Activated CD8-positive, alpha-beta memory T cell treated with anti-CD3 and anti-CD28 coated beads for 24 hours (primary cell): ENCODE results near the gene PANK2.
"Not testable (repeated sequence)": the region's sequence is repeated elsewhere in the genome, so short reads cannot be mapped to it uniquely, and the experiment has no call there.

Experiments
- DNase-seq: peaks from one replicate; pipeline ENCODE4 v3.0.0-alpha.2; 2020

Gene PANK2

GRCh38 chr20:3930265-3931206, 41.3 kb downstream of the PANK2 start:
- no peak for DNase-seq

- no peak for DNase-seq
Observed at GRCh38 chr20:3931664-3932063, 42.5 kb downstream of the PANK2 start.

DNA sequence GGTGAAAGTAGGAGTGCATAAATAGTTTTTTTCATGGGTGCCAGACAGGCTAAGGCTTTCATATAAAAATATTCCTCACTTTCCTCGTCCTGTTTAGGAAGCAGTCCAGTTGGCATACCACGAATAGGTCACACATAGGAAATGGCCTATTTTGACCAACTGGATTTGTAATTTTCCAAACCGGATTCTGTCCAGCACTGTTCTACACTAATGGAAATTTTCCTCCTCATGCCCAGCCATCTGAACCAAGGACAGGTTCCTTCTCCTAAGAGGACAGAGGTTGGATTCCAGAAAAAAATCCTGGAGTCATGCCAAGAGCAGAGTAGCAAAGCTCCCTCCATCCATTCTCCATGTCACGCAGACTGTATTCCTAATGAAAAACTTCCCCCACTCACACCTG, 43.1 kb downstream of the PANK2 start:
- no peak for DNase-seq

- no peak for DNase-seq
Observed at GRCh38 chr20:3932681-3933080, 43.5 kb downstream of the PANK2 start.

GRCh38 chr20:3933218-3933617, 44.0 kb downstream of the PANK2 start:
- no peak for DNase-seq

DNA sequence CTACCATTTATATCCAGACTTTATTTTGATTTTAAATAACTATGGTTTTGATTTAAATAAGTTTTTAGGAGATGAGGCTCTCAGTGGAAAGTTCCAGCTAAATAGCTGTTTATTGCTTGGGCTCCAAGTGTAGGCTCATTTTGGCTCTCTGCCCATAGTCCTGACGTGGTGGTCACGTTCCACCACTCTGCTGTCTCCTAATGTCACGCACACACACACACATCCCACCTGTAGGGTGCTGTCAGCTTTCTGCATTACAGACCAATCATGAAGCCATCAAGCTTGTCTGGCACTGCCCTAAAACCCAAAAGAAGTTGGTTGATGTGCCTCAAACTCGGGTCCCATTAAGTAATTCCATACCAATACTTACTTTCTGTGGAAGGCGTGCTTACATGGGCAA, 45.4 kb downstream of the PANK2 start:
- DNase-seq: no peak

DNA sequence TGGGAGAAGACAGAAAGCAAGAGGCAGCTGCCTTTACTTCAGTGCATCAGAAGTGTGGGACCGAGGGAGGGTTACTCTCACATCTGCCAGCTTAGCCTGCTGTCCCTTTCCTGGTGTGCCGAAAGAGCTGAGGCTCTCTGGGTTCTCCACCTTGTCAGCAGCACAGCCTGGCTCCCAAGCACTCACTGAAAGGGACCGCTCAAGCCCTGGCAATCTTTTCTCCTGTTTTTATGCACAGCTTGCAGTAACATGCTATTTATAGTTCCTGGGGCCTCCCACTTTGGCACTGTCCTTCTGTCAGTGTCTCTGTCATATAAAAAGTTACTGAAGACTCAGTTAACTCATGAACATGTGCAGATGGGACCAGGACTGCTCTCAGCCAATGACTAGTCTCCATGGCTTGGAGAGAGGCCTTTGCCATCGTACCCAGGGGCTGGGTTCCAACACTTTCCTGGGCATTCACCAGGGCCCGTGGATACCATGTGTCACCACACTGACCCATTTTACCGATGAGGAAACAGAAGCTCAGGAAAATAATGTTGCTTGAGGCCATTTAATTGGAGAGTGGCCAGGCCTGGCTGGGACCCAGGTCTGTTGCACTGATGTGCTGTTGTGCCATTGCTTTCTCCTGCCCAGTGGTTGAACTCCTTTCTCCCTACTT, 46.2 kb downstream of the PANK2 start:
- DNase-seq: no peak

GRCh38 chr20:3935956-3936340, 46.8 kb downstream of the PANK2 start:
- DNase-seq: no peak

- no peak for DNase-seq
Observed at GRCh38 chr20:3937618-3938017, 48.4 kb downstream of the PANK2 start.

DNA sequence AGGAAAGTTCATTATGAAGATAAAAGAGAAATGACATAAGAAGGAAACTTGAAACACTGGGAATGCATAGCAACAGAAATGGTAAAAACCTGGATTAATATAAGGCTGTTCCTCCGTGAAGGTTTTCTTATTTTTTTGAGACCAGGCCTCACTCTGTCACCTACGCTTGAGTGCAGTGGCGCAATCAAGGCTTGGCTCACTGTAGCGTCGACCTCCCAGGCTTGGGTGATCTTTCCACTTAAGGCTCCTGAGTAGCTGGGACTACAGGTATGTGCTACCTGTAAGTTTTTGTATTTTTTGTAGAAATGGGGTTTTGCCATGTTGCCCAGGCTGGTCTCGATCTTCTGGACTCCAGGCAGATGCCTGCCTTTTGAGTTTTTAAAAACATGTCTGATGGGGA, 51.7 kb downstream of the PANK2 start:
- no peak for DNase-seq

GRCh38 chr20:3946666-3947065, 57.5 kb downstream of the PANK2 start:
- DNase-seq: not testable (repeated sequence)

DNA sequence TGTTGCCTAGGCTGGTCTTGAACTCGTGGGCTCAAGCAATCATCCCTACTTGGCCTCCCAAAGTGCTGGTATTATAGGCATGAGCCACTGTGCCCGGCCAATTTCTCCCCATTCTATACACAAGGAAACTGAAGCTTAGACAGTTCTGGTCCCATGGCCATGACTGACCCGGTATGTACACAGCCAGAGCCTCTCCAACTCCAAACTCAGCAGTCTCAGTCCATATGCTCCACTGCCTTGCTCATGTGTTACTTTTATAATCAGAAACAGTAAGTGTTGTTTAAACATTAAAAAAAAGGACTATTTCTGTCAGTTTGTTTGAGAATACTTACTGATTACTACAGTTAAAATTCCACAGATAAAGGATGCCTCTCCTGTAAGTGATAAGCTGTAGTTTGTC, 75.5 kb downstream of the PANK2 start:
- no peak for DNase-seq

DNA sequence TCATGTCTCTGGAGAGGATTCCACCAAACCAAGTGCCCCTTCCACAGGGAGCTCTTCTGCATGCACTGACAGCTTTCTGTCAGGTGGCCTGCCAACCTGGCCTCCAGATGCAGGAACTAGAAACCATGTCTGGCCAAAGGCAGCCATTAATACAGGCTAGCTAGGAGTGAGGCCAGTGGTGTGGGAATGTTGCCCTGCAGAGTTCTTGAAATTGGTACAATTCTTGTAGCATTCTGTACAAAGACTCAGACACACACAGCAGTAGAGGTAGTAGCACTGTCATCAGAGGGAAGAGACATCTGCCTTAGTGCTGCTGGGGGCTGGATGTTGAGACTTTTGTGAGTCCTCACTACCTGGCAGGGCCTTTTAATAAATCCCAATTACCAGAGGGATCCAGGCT, 77.4 kb downstream of the PANK2 start:
- DNase-seq: no peak

DNA sequence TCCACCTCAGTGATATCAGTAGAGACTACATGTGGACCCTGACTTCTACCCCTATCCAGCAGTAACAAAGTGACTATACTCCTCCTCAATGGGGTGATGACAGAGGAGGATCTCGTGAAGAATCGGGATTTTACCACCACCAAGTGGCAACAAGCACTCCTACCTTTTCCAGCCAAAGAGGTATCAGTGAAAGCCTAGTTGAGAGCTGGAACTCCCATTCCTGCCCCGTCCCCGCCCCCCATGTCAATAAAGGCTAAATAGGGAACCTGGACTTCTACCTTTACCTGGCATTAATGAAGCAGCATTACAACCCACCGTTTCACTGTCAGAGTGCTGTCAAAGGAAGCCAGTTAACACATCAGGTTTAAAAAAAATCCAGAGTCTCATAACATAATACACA, 80.8 kb downstream of the PANK2 start:
- DNase-seq: no peak

DNA sequence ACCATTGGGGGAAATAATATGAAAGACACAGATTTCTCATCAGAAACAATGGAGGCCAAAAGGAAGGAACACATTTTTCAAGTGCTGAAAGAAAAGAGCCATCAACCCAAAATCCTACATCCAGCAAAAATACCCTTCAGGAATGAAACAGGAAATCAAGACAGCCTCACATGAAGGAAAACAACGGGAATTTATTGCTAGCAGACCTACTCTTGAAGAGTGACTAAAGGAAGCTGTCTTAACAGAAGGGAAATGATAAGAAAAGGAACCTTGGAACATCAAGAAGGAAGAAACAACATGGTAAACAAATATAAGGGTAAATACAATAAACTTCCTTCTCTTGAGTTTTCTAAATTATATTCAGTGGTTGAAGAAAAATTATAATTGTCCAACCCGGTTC, 82.0 kb downstream of the PANK2 start:
- no peak for DNase-seq

- no peak for DNase-seq
Observed at GRCh38 chr20:3972161-3972560, 83.0 kb downstream of the PANK2 start.

DNA sequence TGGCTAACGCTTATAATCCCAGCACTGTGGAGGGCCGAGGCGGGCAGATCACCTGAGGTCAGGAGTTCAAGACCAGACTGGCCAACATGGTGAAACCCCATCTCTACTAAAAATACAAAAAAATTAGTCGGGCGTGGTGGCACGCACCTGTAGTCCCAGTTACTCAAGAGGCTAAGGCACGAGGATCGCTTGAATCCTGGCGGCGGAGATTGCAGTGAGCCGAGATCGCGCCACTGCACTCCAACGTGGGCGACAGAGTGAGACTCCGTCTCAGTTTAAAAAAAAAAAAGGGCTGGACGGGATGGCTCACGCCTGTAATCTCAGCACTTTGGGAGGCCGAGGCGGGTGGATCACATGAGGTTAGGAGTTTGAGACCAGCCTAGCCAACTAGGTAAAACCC, 83.4 kb downstream of the PANK2 start:
- not testable (repeated sequence) for DNase-seq

DNA sequence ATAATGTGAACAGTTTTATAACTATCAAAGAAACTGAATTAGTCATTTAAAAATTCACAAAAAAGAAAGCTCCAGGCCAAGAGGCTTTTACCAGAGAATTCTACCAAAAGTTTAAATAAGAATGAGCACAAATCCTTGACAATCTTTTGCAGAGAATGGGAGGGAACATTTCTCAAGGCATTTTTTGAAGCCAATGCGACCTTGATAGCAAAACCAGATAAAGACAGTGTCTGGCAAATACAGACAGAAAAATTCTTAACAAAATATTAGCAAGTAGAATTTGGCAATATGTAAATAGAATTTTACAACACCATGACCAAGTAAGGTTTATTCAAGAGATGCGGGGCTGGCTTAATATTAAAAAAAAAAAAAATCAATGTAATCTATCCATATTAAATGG, 84.5 kb downstream of the PANK2 start:
- DNase-seq: no peak

GRCh38 chr20:3976511-3976910, 87.3 kb downstream of the PANK2 start:
- no peak for DNase-seq
